ENCODE results near the gene RTN4R. TPM values are rescaled to one million over a fixed set of nuclear protein-coding genes. Genes with fewer than 3 reads are reported as not detected.
A peak's percentile ranks its signal among the peaks of the same experiment; 100 is the strongest.

The RTN4R gene
- total and polyA plus RNA-seq, 2 of the 8 experiments (the other 6 are each of a cell fraction or from before 2014, with no cell fraction given): 21.8 to 41.3 TPM

GRCh38 chr22:20246368-20247009 lies 21.6 kb downstream of the RTN4R start:
- FAIRE-seq: no peak
- H2AFZ ChIP-seq (ENCODE audit: low read length): no peak overlapping the region
- H3K18ac ChIP-seq (ENCODE audit: extremely low read depth, low read length): peak overlapping the region; percentile 48
- H3K14ac ChIP-seq (ENCODE audit: insufficient read length): no peak overlapping the region
- no peak overlapping the region for H3K23ac ChIP-seq (ENCODE audit: insufficient read length)
- H3K79me1 ChIP-seq (ENCODE audit: low read depth, low read length): peaks cover 17% of the 10 kb centered on the region
- H3K4me1 ChIP-seq (replicated peaks in 1 of 4; ENCODE audit: control insufficient read depth in 3 of 4, insufficient read depth in 4 of 4, low read length in 3 of 4): peaks cover 7 to 40% (median 16%) of the 10 kb centered on the region in 4 experiments
- H3K9me3 ChIP-seq (ENCODE audit: insufficient read depth in 2 of 2, low read depth in 1 of 2, low read length in 1 of 2): no peaks in the 10 kb centered on the region
- H2BK15ac ChIP-seq (ENCODE audit: low read length): no peak overlapping the region
- H3K27me3 ChIP-seq (replicated peaks in 1 of 4; ENCODE audit: control insufficient read depth in 3 of 4, extremely low read depth in 1 of 4, insufficient read depth in 3 of 4, low read length in 3 of 4): no peaks in the 10 kb centered on the region
- CTCF ChIA-PET (ENCODE audit: partially characterized antibody): interaction anchor here (0.7 to 4.0 kb wide), 15 partner anchors 9 to 99 kb away, joined by 3 to 23 read pairs (median 4); partner anchors contain the start of gene DGCR6L
- H3K56ac ChIP-seq (replicated peaks; ENCODE audit: insufficient read length, low read depth, low read length): no peak overlapping the region
- no peak overlapping the region for H3K9ac ChIP-seq (replicated peaks in 1 of 4; ENCODE audit: extremely low read depth in 1 of 4, low read depth in 3 of 4, low read length in 3 of 4)
- no peak overlapping the region for H2AK5ac ChIP-seq (ENCODE audit: low read depth, low read length)
- H2BK5ac ChIP-seq (ENCODE audit: low read depth, low read length): peak overlapping the region; percentile 83; the same call in 1 of the 2 replicates
- H2BK12ac ChIP-seq (ENCODE audit: low read depth, low read length): peak overlapping the region; percentile 50; the same call in 1 of the 2 replicates
- no peak overlapping the region for H4K8ac ChIP-seq (ENCODE audit: extremely low read depth, insufficient read depth, low read length)
- no peak overlapping the region for H3K27ac ChIP-seq (ENCODE audit: low read depth, low read length)
- H3K23me2 ChIP-seq (ENCODE audit: low read depth, low read length): peaks cover 3% of the 10 kb centered on the region; the same call in 1 of the 2 replicates
- WGBS, 2 experiments (ENCODE audit: extremely low coverage in 1 of 2, insufficient coverage in 1 of 2, insufficient read length in 1 of 2, insufficient replicate concordance in 2 of 2, low coverage in 1 of 2, low lambda C conversion rate in 2 of 2, missing lambda C conversion rate in 1 of 2): 81% methylated on average over 13 of the region's 19 CpGs; no CpG with 5 or more reads in 1 of the 2 experiments
- H4K5ac ChIP-seq (ENCODE audit: insufficient read length, low read depth, low read length): no peak overlapping the region
- no peak for DNase-seq (ENCODE audit: low read depth in 1 of 2, low spot score in 2 of 2)
- POLR2A ChIA-PET (ENCODE audit: partially characterized antibody): interaction anchor here (0.7 to 1.6 kb wide), 5 partner anchors 9 to 118 kb away, joined by 3 to 4 read pairs (median 3); no protein-coding TSS in a partner anchor
- TF ChIP-seq SIRT6 (IDR thresholded peaks at IDR 0.05; ENCODE audit: low read length) (no peak), SAP30 (IDR thresholded peaks at IDR 0.05; ENCODE audit: insufficient read depth, insufficient replicate concordance, low read length) (no peak), CEBPB (IDR thresholded peaks at IDR 0.05; ENCODE audit: low read depth, low read length) (no peak), BCL11A (IDR thresholded peaks at IDR 0.05; ENCODE audit: low read depth in 2 of 2, low read length in 2 of 2) (no peak), RNF2 (IDR thresholded peaks at IDR 0.05; ENCODE audit: borderline replicate concordance, low read depth, low read length, missing control alignments, poor library complexity, severe bottlenecking) (no peak)
- TF ChIP-seq, protein P1, sequence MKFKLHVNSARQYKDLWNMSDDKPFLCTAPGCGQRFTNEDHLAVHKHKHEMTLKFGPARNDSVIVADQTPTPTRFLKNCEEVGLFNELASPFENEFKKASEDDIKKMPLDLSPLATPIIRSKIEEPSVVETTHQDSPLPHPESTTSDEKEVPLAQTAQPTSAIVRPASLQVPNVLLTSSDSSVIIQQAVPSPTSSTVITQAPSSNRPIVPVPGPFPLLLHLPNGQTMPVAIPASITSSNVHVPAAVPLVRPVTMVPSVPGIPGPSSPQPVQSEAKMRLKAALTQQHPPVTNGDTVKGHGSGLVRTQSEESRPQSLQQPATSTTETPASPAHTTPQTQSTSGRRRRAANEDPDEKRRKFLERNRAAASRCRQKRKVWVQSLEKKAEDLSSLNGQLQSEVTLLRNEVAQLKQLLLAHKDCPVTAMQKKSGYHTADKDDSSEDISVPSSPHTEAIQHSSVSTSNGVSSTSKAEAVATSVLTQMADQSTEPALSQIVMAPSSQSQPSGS (IDR thresholded peaks at IDR 0.05; ENCODE audit: low read length): no peak
- H3K79me2 ChIP-seq (ENCODE audit: control insufficient read depth in 1 of 2, insufficient read depth in 2 of 2, low read length in 2 of 2): peaks cover 0 to 3% of the 10 kb centered on the region in 2 experiments; a peak in 3 of 4 replicates
- H3K36me3 ChIP-seq (ENCODE audit: control insufficient read depth in 2 of 4, insufficient read depth in 4 of 4, low read length in 3 of 4): peaks cover 0 to 13% (median 0%) of the 10 kb centered on the region in 4 experiments; a peak in 2 of 8 replicates
- no peak overlapping the region for H3K4me3 ChIP-seq (ENCODE audit: extremely low read depth in 1 of 4, insufficient read depth in 2 of 4, low read depth in 3 of 4, low read length in 4 of 4)
- H3K4ac ChIP-seq (replicated peaks; ENCODE audit: insufficient read length, low read depth, low read length): peak overlapping the region; percentile 25
- H2BK20ac ChIP-seq (ENCODE audit: low read length): 0 out of 2 replicates have a peak overlapping the region, but pooled peaks have one; percentile 32
- peak overlapping the region in 1 of 2 experiments; percentile 18; a peak in 2 of 4 replicates for H3K4me2 ChIP-seq (ENCODE audit: insufficient read depth in 1 of 2, low read depth in 2 of 2, low read length in 2 of 2)
- H4K20me1 ChIP-seq (replicated peaks in 1 of 2; ENCODE audit: control insufficient read depth in 1 of 2, insufficient read depth in 2 of 2, low read length in 2 of 2): peaks cover 6 to 17% of the 10 kb centered on the region in 2 experiments
- peak overlapping the region; percentile 14 for H4K91ac ChIP-seq (replicated peaks; ENCODE audit: insufficient read length, low read length)
- no peak overlapping the region for H2BK120ac ChIP-seq (replicated peaks; ENCODE audit: low read depth, low read length)

All from H1 (cell line).